H9 (cell line): ENCODE measurements around the gene AMPD2. TPM values are rescaled to one million over a fixed set of nuclear protein-coding genes. Genes with fewer than 3 reads are reported as not detected.

Experiments used
- DNase-seq: peaks from one replicate; pipeline ENCODE4 v3.0.0-alpha.2; 2017
- H2AFZ ChIP-seq: one replicate; pipeline ENCODE4 v1.6.1; 2013; ENCODE audit warnings: mild to moderate bottlenecking, low read length, control low read depth, moderate library complexity
- H2AK5ac ChIP-seq: 2 replicates; pipeline ENCODE4 v1.6.1; 2013; ENCODE audit warnings: low read length, control low read depth, mixed read lengths; ENCODE audit not compliant: insufficient read length
- H2BK120ac ChIP-seq: one replicate; pipeline ENCODE4 v1.6.1; 2013; ENCODE audit warnings: low read depth, mild to moderate bottlenecking, low read length, control low read depth, inconsistent platforms; ENCODE audit not compliant: poor library complexity, severe bottlenecking
- H2BK12ac ChIP-seq: 2 replicates; pipeline ENCODE4 v1.6.1; 2013; ENCODE audit warnings: low read length, control low read depth, mixed read lengths, low read depth; ENCODE audit not compliant: insufficient read length
- H2BK15ac ChIP-seq: 2 replicates; pipeline ENCODE4 v1.6.1; 2013; ENCODE audit warnings: low read depth, low read length, control low read depth
- H2BK20ac ChIP-seq: one replicate; pipeline ENCODE4 v1.6.1; 2013; ENCODE audit warnings: low read depth, mild to moderate bottlenecking, low read length, control low read depth, inconsistent platforms; ENCODE audit not compliant: poor library complexity, severe bottlenecking
- H2BK5ac ChIP-seq: 2 replicates; pipeline ENCODE4 v1.6.1; 2013; ENCODE audit warnings: low read length, control low read depth, mixed read lengths; ENCODE audit not compliant: insufficient read length
- H3K14ac ChIP-seq: 2 replicates; pipeline ENCODE4 v1.6.1; 2013; ENCODE audit warnings: low read length, control low read depth; ENCODE audit not compliant: insufficient read depth
- H3K18ac ChIP-seq: 2 replicates; pipeline ENCODE4 v1.6.1; 2013; ENCODE audit warnings: low read depth, mild to moderate bottlenecking, mixed read lengths, low read length, control low read depth; ENCODE audit not compliant: insufficient read length
- H3K23ac ChIP-seq: 2 replicates; pipeline ENCODE4 v1.6.1; 2013; ENCODE audit warnings: low read length, control low read depth, mixed read lengths, low read depth; ENCODE audit not compliant: insufficient read length
- H3K23me2 ChIP-seq: 2 replicates; pipeline ENCODE4 v1.6.1; 2013; ENCODE audit warnings: low read depth, mild to moderate bottlenecking, mixed read lengths, low read length, control low read depth; ENCODE audit not compliant: insufficient read length, poor library complexity, severe bottlenecking
- H3K27ac ChIP-seq: 2 replicates; pipeline ENCODE4 v1.5.1; 2013; ENCODE audit warnings: low read length, control low read depth, mixed read lengths, low read depth; ENCODE audit not compliant: insufficient read length
- H3K27me3 ChIP-seq: 2 replicates; pipeline ENCODE4 v1.6.1; 2013; ENCODE audit warnings: low read length, control low read depth, inconsistent platforms; ENCODE audit not compliant: insufficient read depth
- H3K4ac ChIP-seq: 2 replicates; pipeline ENCODE4 v1.6.1; 2013; ENCODE audit warnings: low read depth, mild to moderate bottlenecking, control low read depth, inconsistent platforms, low read length, moderate library complexity
- H3K4me1 ChIP-seq: 2 replicates; pipeline ENCODE4 v1.6.1; 2013; ENCODE audit warnings: low read length, control low read depth, inconsistent platforms; ENCODE audit not compliant: insufficient read depth
- H3K4me2 ChIP-seq: 2 replicates; pipeline ENCODE4 v1.6.1; 2013; ENCODE audit warnings: low read length, control low read depth, mixed read lengths; ENCODE audit not compliant: insufficient read length, insufficient read depth
- H3K56ac ChIP-seq: 2 replicates; pipeline ENCODE4 v1.6.1; 2013; ENCODE audit warnings: low read depth, mild to moderate bottlenecking, mixed read lengths, low read length, control low read depth; ENCODE audit not compliant: insufficient read length
- H3K79me1 ChIP-seq: 2 replicates; pipeline ENCODE4 v1.6.1; 2013; ENCODE audit warnings: low read depth, mild to moderate bottlenecking, moderate library complexity, low read length, control low read depth, inconsistent platforms; ENCODE audit not compliant: insufficient read depth, poor library complexity, severe bottlenecking
- H3K79me2 ChIP-seq: 2 replicates; pipeline ENCODE4 v1.6.1; 2013; ENCODE audit warnings: low read length, control low read depth, inconsistent platforms; ENCODE audit not compliant: insufficient read depth
- H3K9ac ChIP-seq: 2 replicates; pipeline ENCODE4 v1.6.1; 2013; ENCODE audit warnings: low read length, control low read depth, mixed read lengths; ENCODE audit not compliant: insufficient read length; ENCODE audit errors: extremely low read depth
- H3K9me3 ChIP-seq: one replicate; pipeline ENCODE4 v1.6.1; 2013; ENCODE audit warnings: low read depth, low read length, inconsistent platforms; ENCODE audit not compliant: control insufficient read depth
- H3T11ph ChIP-seq: one replicate; pipeline ENCODE4 v1.6.1; 2013; ENCODE audit warnings: mild to moderate bottlenecking, low read length, control low read depth, inconsistent platforms
- H4K20me1 ChIP-seq: one replicate; pipeline ENCODE4 v1.6.1; 2013; ENCODE audit not compliant: control insufficient read depth, insufficient read length, insufficient read depth
- H4K5ac ChIP-seq: 2 replicates; pipeline ENCODE4 v1.6.1; 2013; ENCODE audit warnings: low read depth, mild to moderate bottlenecking, mixed read lengths, low read length, control low read depth; ENCODE audit not compliant: insufficient read length
- H4K8ac ChIP-seq: replicated peaks from 2 replicates; pipeline ENCODE4 v1.6.1; 2013; ENCODE audit warnings: low read length, control low read depth, mixed read lengths, low read depth; ENCODE audit not compliant: insufficient read length
- H4K91ac ChIP-seq: 2 replicates; pipeline ENCODE4 v1.6.1; 2013; ENCODE audit warnings: low read depth, mild to moderate bottlenecking, moderate library complexity, mixed read lengths, low read length, control low read depth; ENCODE audit not compliant: insufficient read length
- H3K27ac Mint-ChIP-seq, 3 experiments: 2 replicates in 2 of 3; 3 replicates in 1 of 3; pipeline ENCODE4 v1.8.0; 2020 to 2021; ENCODE audit warnings: mixed read lengths in 3 of 3, mild to moderate bottlenecking in 1 of 3, moderate library complexity in 1 of 3
- H3K27me3 Mint-ChIP-seq: 2 replicates; pipeline ENCODE4 v1.8.0; 2021; ENCODE audit warnings: low read depth, mild to moderate bottlenecking, moderate library complexity, mixed read lengths
- H3K36me3 Mint-ChIP-seq, 3 experiments: 2 replicates in 2 of 3; 3 replicates in 1 of 3; pipeline ENCODE4 v1.8.0; 2020 to 2021; ENCODE audit warnings: low read depth in 3 of 3, mixed read lengths in 3 of 3; ENCODE audit not compliant: insufficient read depth in 1 of 3
- H3K4me1 Mint-ChIP-seq, 2 experiments: 2 replicates each; pipeline ENCODE4 v1.8.0; 2020; ENCODE audit warnings: mixed read lengths in 2 of 2
- H3K4me3 Mint-ChIP-seq, 2 experiments: 2 replicates in 1 of 2; 3 replicates in 1 of 2; pipeline ENCODE4 v1.8.0; 2020 to 2021; ENCODE audit warnings: mild to moderate bottlenecking in 2 of 2, mixed read lengths in 2 of 2, moderate library complexity in 1 of 2
- H3K9me3 Mint-ChIP-seq, 2 experiments: 2 replicates in 1 of 2; 3 replicates in 1 of 2; pipeline ENCODE4 v1.8.0; 2020; ENCODE audit warnings: mild to moderate bottlenecking in 2 of 2, mixed read lengths in 2 of 2, moderate library complexity in 1 of 2
- CTCF ChIP-seq: fragments of 200-600 bp; sonication (generic); conservative IDR thresholded peaks from 3 replicates; pipeline ENCODE4 v1.8.0; 2021; ENCODE audit warnings: antibody characterized with exemption, mild to moderate bottlenecking
- WGBS: extraction: QIAGEN DNeasy Blood & Tissue Kit; methylation state at CpG from one replicate; pipeline ENCODE4 v1.1.7; 2013; ENCODE audit warnings: missing lambda C conversion rate, low lambda C conversion rate, mixed read lengths; ENCODE audit not compliant: insufficient read length; ENCODE audit errors: extremely low coverage; 5-methylcytosine and 5-hydroxymethylcytosine counted together
- total RNA-seq: library from RNA; stranded (reverse); gene quantifications from 2 replicates; pipeline ENCODE4 v1.2.1, GENCODE V29; 2021

The AMPD2 gene
- total RNA-seq, 1 experiment from 2014 or later: 65.1 TPM

GRCh38 chr1:109652402-109652801 lies 32.8 kb downstream of the AMPD2 start:
- Histone ChIP-seq H4K20me1 (no peaks in the 10 kb centered on the region), H3K18ac (no peak overlapping the region), H4K91ac (no peak overlapping the region), H2BK20ac (no peak overlapping the region), H3K27ac (no peak overlapping the region), H2BK15ac (no peak overlapping the region), H4K5ac (no peak overlapping the region), H3K14ac (no peak overlapping the region), H3K79me2 (no peaks in the 10 kb centered on the region), H2BK120ac (no peak overlapping the region), H4K8ac (no peak overlapping the region), H3K9ac (no peak overlapping the region), H2AK5ac (no peak overlapping the region), H3K4me1 (no peaks in the 10 kb centered on the region), H2BK5ac (no peak overlapping the region), H3K79me1 (no peaks in the 10 kb centered on the region), H3K23ac (no peak overlapping the region), H3T11ph (no peak overlapping the region), H3K9me3 (no peaks in the 10 kb centered on the region), H2BK12ac (no peak overlapping the region), H3K23me2 (peaks cover 4% of the 10 kb centered on the region), H3K4me2 (no peak overlapping the region), H3K4ac (no peak overlapping the region), H2AFZ (no peak overlapping the region), H3K27me3 (no peaks in the 10 kb centered on the region), H3K56ac (no peak overlapping the region)
- H3K4me1 Mint-ChIP-seq: peaks cover 5 to 14% of the 10 kb centered on the region in 2 experiments; a peak in 3 of 4 replicates
- whole genome bisulfite sequencing: no CpG with 5 or more reads among the region's 2 CpGs
- peaks cover 0 to 2% of the 10 kb centered on the region in 2 experiments; a peak in 1 of 5 replicates for H3K9me3 Mint-ChIP-seq
- no peaks in the 10 kb centered on the region; a peak in 1 of 7 replicates for H3K36me3 Mint-ChIP-seq
- no peak for TF ChIP-seq CTCF
- peaks cover 42% of the 10 kb centered on the region for H3K27me3 Mint-ChIP-seq
- no peak overlapping the region for H3K27ac Mint-ChIP-seq
- H3K4me3 Mint-ChIP-seq: no peak overlapping the region
- no peak for DNase-seq
